Measurements from ENCODE around the gene AADACL4.
"Not testable (repeated sequence)": the region's sequence is repeated elsewhere in the genome, so short reads cannot be mapped to it uniquely, and the experiment has no call there.

Gene AADACL4

DNA sequence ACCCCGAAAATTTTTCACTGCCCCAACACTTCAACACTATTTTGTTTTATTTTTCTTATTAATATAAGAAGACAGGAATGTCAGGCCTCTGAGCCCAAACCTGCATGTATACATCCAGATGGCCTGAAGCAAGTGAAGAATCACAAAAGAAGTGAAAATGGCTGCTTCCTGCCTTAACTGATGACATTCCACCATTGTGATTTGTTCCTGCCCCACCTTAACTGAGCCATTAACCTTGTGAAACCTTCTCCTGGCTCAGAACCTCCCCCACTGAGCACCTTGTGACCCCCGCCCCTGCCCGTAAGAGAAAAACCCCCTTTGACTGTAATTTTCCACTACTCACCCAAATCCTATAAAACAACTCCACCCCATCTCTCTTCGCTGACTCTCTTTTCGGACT, 69.8 kb downstream of the AADACL4 start:
- H3K4me1 ChIP-seq (ENCODE audit: control extremely low read depth in 1 of 4, control insufficient read depth in 4 of 4, insufficient read depth in 4 of 4, low read length in 3 of 4); H3K4me3 ChIP-seq (ENCODE audit: control insufficient read depth in 1 of 7, extremely low read depth in 1 of 7, insufficient read depth in 4 of 7, low read depth in 2 of 7, low read length in 6 of 7); POLR2A ChIA-PET; H3K27me3 ChIP-seq (replicated peaks in 2 of 5; ENCODE audit: control insufficient read depth in 4 of 5, insufficient read depth in 5 of 5, low read length in 4 of 5); H3K36me3 ChIP-seq (ENCODE audit: control insufficient read depth in 4 of 4, insufficient read depth in 4 of 4, low read length in 3 of 4); H3K9me3 ChIP-seq (ENCODE audit: control extremely low read depth in 1 of 5, control insufficient read depth in 4 of 5, insufficient read depth in 2 of 5, low read depth in 1 of 5, low read length in 4 of 5); DNase-seq; H3K27ac ChIP-seq (ENCODE audit: insufficient read depth in 1 of 2, low read depth in 1 of 2, low read length in 2 of 2, poor library complexity in 1 of 2, severe bottlenecking in 2 of 2): not testable (repeated sequence)
- 89% methylated on average over 4 of the region's 5 CpGs for WGBS (ENCODE audit: insufficient coverage)
- CTCF ChIA-PET = interaction anchor here (0.6 kb wide), 1 partner anchor 685 kb away, joined by 3 read pairs; no protein-coding TSS in a partner anchor

- no peak overlapping the region for H3K4me3 ChIP-seq (ENCODE audit: control insufficient read depth in 1 of 7, extremely low read depth in 1 of 7, insufficient read depth in 4 of 7, low read depth in 2 of 7, low read length in 6 of 7)
- H3K27me3 ChIP-seq (replicated peaks in 2 of 5; ENCODE audit: control insufficient read depth in 4 of 5, insufficient read depth in 5 of 5, low read length in 4 of 5) = peaks cover 0 to 4% (median under 1%) of the 10 kb centered on the region in 5 experiments
- H3K27ac ChIP-seq (ENCODE audit: insufficient read depth in 1 of 2, low read depth in 1 of 2, low read length in 2 of 2, poor library complexity in 1 of 2, severe bottlenecking in 2 of 2) = no peak overlapping the region
- 84% methylated on average over 2 of the region's 3 CpGs for WGBS (ENCODE audit: insufficient coverage)
- H3K36me3 ChIP-seq (ENCODE audit: control insufficient read depth in 4 of 4, insufficient read depth in 4 of 4, low read length in 3 of 4) = no peaks in the 10 kb centered on the region
- ChIA-PET POLR2A (interaction anchor here (0.6 kb wide), 1 partner anchor 1085 kb away, joined by 4 read pairs; no protein-coding TSS in a partner anchor), CTCF (no interaction called here)
- no peak for DNase-seq
- no peaks in the 10 kb centered on the region for H3K9me3 ChIP-seq (ENCODE audit: control extremely low read depth in 1 of 5, control insufficient read depth in 4 of 5, insufficient read depth in 2 of 5, low read depth in 1 of 5, low read length in 4 of 5)
- no peaks in the 10 kb centered on the region for H3K4me1 ChIP-seq (ENCODE audit: control extremely low read depth in 1 of 4, control insufficient read depth in 4 of 4, insufficient read depth in 4 of 4, low read length in 3 of 4)
Measured at GRCh38 chr1:12714710-12715475, 71.0 kb downstream of the AADACL4 start.

DNA sequence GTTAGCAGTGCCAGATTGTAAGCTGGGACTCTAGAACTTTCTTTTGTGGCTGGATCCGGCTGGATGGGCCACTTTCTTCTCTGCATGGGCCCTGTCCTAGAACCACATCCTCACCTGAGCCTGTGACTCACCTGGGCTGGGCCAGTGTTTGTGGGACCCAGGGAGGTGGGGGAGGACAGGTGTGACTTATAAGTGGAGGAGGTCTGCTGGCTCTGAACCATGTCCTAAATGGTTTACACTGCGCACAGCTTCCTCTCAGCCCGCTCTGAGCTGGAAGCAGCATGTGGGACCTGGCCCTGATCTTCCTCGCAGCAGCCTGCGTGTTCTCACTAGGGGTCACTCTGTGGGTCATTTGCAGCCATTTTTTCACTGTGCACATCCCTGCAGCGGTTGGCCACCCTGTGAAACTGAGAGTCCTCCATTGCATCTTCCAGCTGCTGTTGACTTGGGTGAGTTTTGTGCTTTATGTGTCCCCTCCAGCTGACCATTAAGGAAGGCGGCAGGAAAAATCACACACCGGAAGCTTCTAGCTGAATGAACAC, 72.1 kb downstream of the AADACL4 start, which contains the start of gene AADACL3:
Gene AADACL3, plus strand, starts transcription at position 215 of the 542 bp plus-strand sequence. Its CDS starts 67 bp downstream, at position 282.
- POLR2A ChIA-PET = no interaction called here
- CTCF ChIA-PET = no interaction called here
- Histone ChIP-seq H3K27me3 (replicated peaks in 2 of 5; ENCODE audit: control insufficient read depth in 4 of 5, insufficient read depth in 5 of 5, low read length in 4 of 5) (peaks cover 0 to 4% (median 1%) of the 10 kb centered on the region in 5 experiments), H3K36me3 (ENCODE audit: control insufficient read depth in 4 of 4, insufficient read depth in 4 of 4, low read length in 3 of 4) (no peaks in the 10 kb centered on the region), H3K4me3 (ENCODE audit: control insufficient read depth in 1 of 7, extremely low read depth in 1 of 7, insufficient read depth in 4 of 7, low read depth in 2 of 7, low read length in 6 of 7) (no peak within 1 kb of the TSS), H3K27ac (ENCODE audit: insufficient read depth in 1 of 2, low read depth in 1 of 2, low read length in 2 of 2, poor library complexity in 1 of 2, severe bottlenecking in 2 of 2) (no peak within 1 kb of the TSS), H3K9me3 (ENCODE audit: control extremely low read depth in 1 of 5, control insufficient read depth in 4 of 5, insufficient read depth in 2 of 5, low read depth in 1 of 5, low read length in 4 of 5) (no peaks in the 10 kb centered on the region), H3K4me1 (ENCODE audit: control extremely low read depth in 1 of 4, control insufficient read depth in 4 of 4, insufficient read depth in 4 of 4, low read length in 3 of 4) (no peaks in the 10 kb centered on the region)
- DNase-seq = no peak
- WGBS (ENCODE audit: insufficient coverage) = 91% methylated on average over 8 of the region's 8 CpGs
